Calu3 (cell line): ENCODE measurements around the gene GRK3. TPM values are rescaled to one million over a fixed set of nuclear protein-coding genes. Genes with fewer than 3 reads are reported as not detected.

Experiments
- BruUV-seq: library from RNA; stranded (reverse); fragments of 400-500 nt; replicated peaks from 2 replicates; lab custom pipeline; 2021; lab: Mats Ljungman, UMichigan
- CTCF ChIA-PET: fragments of 300-600 bp; sonication (Branson Sonifier 250); formaldehyde crosslinking; loops from one replicate; lab custom pipeline; 2022; ENCODE audit warnings: antibody characterized with exemption; lab: Charles Lee
- DNase-seq: peaks from one replicate; pipeline ENCODE4 v3.0.0; 2022
- H3K27ac Mint-ChIP-seq: one replicate; pipeline ENCODE4 v1.8.0; 2022; ENCODE audit warnings: mixed read lengths; ENCODE audit not compliant: unreplicated experiment
- H3K27me3 Mint-ChIP-seq: one replicate; pipeline ENCODE4 v1.8.0; 2022; ENCODE audit warnings: mixed read lengths; ENCODE audit not compliant: unreplicated experiment
- H3K36me3 Mint-ChIP-seq: one replicate; pipeline ENCODE4 v1.8.0; 2022; ENCODE audit warnings: mild to moderate bottlenecking, moderate library complexity, mixed read lengths; ENCODE audit not compliant: insufficient read depth, unreplicated experiment
- H3K4me1 Mint-ChIP-seq: one replicate; pipeline ENCODE4 v1.8.0; 2022; ENCODE audit warnings: mild to moderate bottlenecking, low read depth, mixed read lengths; ENCODE audit not compliant: unreplicated experiment
- H3K4me3 Mint-ChIP-seq: one replicate; pipeline ENCODE4 v1.8.0; 2022; ENCODE audit warnings: mild to moderate bottlenecking, low read depth, moderate library complexity, mixed read lengths; ENCODE audit not compliant: unreplicated experiment
- H3K9me3 Mint-ChIP-seq: one replicate; pipeline ENCODE4 v1.8.0; 2022; ENCODE audit warnings: low read depth, mixed read lengths; ENCODE audit not compliant: unreplicated experiment
- intact Hi-C: fragments of 100-400 bp; cut with micrococcal nuclease; formaldehyde crosslinking; loops from one replicate; pipeline ENCODE4 v1.10.0; 2022; ENCODE audit not compliant: unreplicated experiment
- total RNA-seq: library from RNA; stranded (reverse); gene quantifications from 2 replicates; pipeline ENCODE4 v1.2.3, GENCODE V29; 2022
- TF ChIP-seq, protein P1 (sequence below): fragments of 200-600 bp; IDR thresholded peaks from one replicate; pipeline ENCODE4 v1.8.0; 2022; ENCODE audit warnings: antibody characterized with exemption; ENCODE audit not compliant: unreplicated experiment

GRK3 gene
- total RNA-seq, 1 experiment from 2014 or later = 12.0 TPM

DNA sequence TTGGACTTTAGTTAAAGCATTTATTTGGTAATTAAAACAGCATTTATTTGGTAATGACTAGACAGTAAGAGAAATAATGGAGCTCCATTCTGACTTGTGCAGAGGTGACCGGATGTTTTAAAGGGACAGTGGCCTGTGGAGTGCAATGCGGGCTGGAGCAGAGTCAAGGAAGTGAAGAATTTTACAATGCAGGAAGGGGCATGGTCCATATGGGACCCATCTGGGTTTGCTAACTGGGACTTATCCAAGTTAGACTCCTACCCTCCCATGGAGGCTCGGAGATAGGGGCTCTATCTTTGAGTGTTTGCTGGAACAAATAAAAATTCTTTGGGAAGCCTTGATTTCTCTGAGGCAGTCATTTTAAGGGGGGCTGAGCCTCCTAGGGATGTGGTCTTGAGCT is 117.6 kb downstream of the GRK3 start:
- CTCF ChIA-PET = interaction anchor here (0.6 kb wide), 1 partner anchor 258 kb away, joined by 3 read pairs; no protein-coding TSS in a partner anchor
- BruUV-seq = no TSS peak
- Mint-ChIP-seq H3K27me3 (no peaks in the 10 kb centered on the region), H3K27ac (no peak overlapping the region), H3K4me3 (no peak overlapping the region), H3K4me1 (no peaks in the 10 kb centered on the region), H3K9me3 (no peaks in the 10 kb centered on the region), H3K36me3 (no peaks in the 10 kb centered on the region)
- DNase-seq = no peak
- intact Hi-C loops = no loop called here
- TF ChIP-seq, protein P1, sequence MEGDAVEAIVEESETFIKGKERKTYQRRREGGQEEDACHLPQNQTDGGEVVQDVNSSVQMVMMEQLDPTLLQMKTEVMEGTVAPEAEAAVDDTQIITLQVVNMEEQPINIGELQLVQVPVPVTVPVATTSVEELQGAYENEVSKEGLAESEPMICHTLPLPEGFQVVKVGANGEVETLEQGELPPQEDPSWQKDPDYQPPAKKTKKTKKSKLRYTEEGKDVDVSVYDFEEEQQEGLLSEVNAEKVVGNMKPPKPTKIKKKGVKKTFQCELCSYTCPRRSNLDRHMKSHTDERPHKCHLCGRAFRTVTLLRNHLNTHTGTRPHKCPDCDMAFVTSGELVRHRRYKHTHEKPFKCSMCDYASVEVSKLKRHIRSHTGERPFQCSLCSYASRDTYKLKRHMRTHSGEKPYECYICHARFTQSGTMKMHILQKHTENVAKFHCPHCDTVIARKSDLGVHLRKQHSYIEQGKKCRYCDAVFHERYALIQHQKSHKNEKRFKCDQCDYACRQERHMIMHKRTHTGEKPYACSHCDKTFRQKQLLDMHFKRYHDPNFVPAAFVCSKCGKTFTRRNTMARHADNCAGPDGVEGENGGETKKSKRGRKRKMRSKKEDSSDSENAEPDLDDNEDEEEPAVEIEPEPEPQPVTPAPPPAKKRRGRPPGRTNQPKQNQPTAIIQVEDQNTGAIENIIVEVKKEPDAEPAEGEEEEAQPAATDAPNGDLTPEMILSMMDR = no peak

DNA sequence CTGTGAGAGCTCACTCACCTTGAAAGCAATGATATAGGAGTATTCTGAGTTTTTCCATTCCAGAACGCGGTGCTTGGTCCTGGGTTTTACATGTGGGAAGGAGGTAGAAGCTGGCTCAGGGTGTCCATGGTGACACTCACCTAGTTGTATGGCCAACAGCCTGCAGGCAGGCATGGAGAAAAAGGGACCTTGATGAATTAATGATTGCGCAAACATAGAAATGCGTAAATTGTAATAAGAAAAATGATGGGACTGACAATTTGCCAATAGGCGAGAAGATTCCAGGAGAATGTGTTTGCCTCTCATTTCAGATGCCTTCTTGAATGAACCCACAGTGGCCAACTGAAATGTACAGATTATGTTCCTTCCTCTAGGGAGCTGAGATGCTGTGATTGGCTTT is 124.2 kb downstream of the GRK3 start:
- H3K9me3 Mint-ChIP-seq = no peaks in the 10 kb centered on the region
- H3K27me3 Mint-ChIP-seq = no peaks in the 10 kb centered on the region
- CTCF ChIA-PET = interaction anchor here (0.6 kb wide), 1 partner anchor 85 kb away, joined by 3 read pairs; no protein-coding TSS in a partner anchor
- TF ChIP-seq, protein P1 = no peak
- no peak overlapping the region for H3K27ac Mint-ChIP-seq
- no peak for DNase-seq
- intact Hi-C loops = no loop called here
- no peak overlapping the region for H3K4me3 Mint-ChIP-seq
- no peaks in the 10 kb centered on the region for H3K4me1 Mint-ChIP-seq
- BruUV-seq = no TSS peak
- no peaks in the 10 kb centered on the region for H3K36me3 Mint-ChIP-seq

DNA sequence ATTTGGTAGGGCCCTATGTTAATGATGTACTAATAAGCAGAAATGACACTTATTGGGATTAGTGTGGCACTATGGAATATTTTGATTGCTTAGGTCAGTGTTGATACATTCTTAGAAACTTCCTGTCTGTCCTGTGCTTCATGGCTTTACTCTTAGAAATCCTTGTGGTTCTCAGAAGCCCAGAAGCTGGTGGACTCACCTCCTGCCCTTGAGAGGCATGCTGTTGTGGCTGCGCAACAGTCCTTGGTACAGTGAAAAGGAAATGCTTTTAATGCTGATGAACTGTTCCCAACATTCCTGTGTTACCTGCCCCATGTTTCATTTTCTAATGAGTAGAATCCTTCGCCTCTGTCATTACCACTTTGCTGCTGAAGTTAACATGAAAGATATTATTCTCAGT is 125.2 kb downstream of the GRK3 start:
- CTCF ChIA-PET = no interaction called here

DNA sequence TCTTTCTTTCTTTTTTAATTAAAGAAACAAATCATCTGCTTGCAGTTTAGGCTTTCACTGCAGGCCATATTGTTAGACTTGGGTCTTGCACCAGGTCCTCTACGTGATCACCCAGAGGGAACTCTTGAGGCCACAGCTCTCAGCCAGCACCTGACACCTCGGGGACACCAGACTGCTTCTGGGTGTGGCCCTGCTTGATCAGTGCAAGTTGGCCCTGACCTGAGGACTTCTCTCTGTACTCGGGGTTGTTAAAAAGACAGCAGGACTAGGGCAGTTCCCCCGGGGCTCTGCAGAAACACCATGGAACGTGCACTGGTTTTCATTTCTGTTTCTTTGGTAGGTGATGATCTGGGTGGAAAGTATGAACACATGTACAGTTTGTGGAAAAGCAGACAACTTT is 126.3 kb downstream of the GRK3 start:
- no peak for DNase-seq
- Mint-ChIP-seq H3K27me3 (no peaks in the 10 kb centered on the region), H3K27ac (no peak overlapping the region), H3K36me3 (peaks cover 2% of the 10 kb centered on the region), H3K4me1 (no peaks in the 10 kb centered on the region), H3K4me3 (no peak overlapping the region), H3K9me3 (no peaks in the 10 kb centered on the region)
- CTCF ChIA-PET = no interaction called here
- no TSS peak for BruUV-seq
- TF ChIP-seq, protein P1 = no peak
- intact Hi-C loops = no loop called here

More for the DNA sequence above, 125.2 kb downstream of the GRK3 start:
- H3K36me3 Mint-ChIP-seq = no peaks in the 10 kb centered on the region
- TF ChIP-seq, protein P1 = no peak
- no peak overlapping the region for H3K4me3 Mint-ChIP-seq
- intact Hi-C loops = no loop called here
- no peak overlapping the region for H3K27ac Mint-ChIP-seq
- no peaks in the 10 kb centered on the region for H3K9me3 Mint-ChIP-seq
- no peaks in the 10 kb centered on the region for H3K4me1 Mint-ChIP-seq
- no peaks in the 10 kb centered on the region for H3K27me3 Mint-ChIP-seq
- no TSS peak for BruUV-seq
- no peak for DNase-seq
